ENCODE measurements around the gene PPM1H.

Gene PPM1H

GRCh38 chr12:62629971-62630739 lies 304.8 kb downstream of the PPM1H start:
- Histone ChIP-seq H3K4me3 (replicated peaks; ENCODE audit: low read depth, low read length) (no peak overlapping the region), H3K27me3 (replicated peaks; ENCODE audit: control insufficient read depth, insufficient read depth, low read length) (no peaks in the 10 kb centered on the region), H3K36me3 (ENCODE audit: control insufficient read depth, insufficient read depth, low read length) (no peaks in the 10 kb centered on the region)
- DNase-seq (ENCODE audit: extremely low read depth, insufficient read length), result no peak
- TF ChIP-seq, protein P1, sequence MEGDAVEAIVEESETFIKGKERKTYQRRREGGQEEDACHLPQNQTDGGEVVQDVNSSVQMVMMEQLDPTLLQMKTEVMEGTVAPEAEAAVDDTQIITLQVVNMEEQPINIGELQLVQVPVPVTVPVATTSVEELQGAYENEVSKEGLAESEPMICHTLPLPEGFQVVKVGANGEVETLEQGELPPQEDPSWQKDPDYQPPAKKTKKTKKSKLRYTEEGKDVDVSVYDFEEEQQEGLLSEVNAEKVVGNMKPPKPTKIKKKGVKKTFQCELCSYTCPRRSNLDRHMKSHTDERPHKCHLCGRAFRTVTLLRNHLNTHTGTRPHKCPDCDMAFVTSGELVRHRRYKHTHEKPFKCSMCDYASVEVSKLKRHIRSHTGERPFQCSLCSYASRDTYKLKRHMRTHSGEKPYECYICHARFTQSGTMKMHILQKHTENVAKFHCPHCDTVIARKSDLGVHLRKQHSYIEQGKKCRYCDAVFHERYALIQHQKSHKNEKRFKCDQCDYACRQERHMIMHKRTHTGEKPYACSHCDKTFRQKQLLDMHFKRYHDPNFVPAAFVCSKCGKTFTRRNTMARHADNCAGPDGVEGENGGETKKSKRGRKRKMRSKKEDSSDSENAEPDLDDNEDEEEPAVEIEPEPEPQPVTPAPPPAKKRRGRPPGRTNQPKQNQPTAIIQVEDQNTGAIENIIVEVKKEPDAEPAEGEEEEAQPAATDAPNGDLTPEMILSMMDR (IDR thresholded peaks at IDR 0.05; ENCODE audit: insufficient read depth, low read length, poor library complexity, severe bottlenecking), result no peak

DNA sequence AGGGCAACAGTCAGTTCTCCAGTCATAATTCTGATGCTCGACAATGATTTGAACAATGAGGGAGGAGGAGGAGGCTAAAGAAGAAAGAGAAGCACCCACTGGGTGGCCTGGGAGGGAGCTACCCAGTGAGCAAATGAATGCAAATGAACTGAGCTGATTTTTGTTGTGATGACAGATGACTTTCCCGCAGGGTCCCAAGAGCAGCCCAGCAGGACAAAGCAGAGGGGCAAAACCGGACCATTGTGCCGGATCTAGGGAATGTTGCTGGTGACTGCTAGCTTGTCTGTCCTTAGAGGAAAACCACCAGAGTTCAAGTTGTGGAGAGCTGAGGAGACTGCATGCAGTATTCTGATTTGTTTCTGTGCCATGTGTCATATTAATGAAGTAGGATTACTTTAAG lies 305.5 kb downstream of the PPM1H start:
- no peaks in the 10 kb centered on the region for H3K36me3 ChIP-seq (ENCODE audit: control insufficient read depth, insufficient read depth, low read length)
- H3K4me3 ChIP-seq (replicated peaks; ENCODE audit: low read depth, low read length), result no peak overlapping the region
- TF ChIP-seq, protein P1 (IDR thresholded peaks at IDR 0.05; ENCODE audit: insufficient read depth, low read length, poor library complexity, severe bottlenecking), result no peak
- DNase-seq (ENCODE audit: extremely low read depth, insufficient read length), result no peak
- H3K27me3 ChIP-seq (replicated peaks; ENCODE audit: control insufficient read depth, insufficient read depth, low read length), result no peaks in the 10 kb centered on the region

GRCh38 chr12:62627181-62627580 lies 307.8 kb downstream of the PPM1H start:
- no peak for DNase-seq (ENCODE audit: extremely low read depth, insufficient read length)
- TF ChIP-seq, protein P1 (IDR thresholded peaks at IDR 0.05; ENCODE audit: insufficient read depth, low read length, poor library complexity, severe bottlenecking), result no peak
- Histone ChIP-seq H3K36me3 (ENCODE audit: control insufficient read depth, insufficient read depth, low read length) (no peaks in the 10 kb centered on the region), H3K4me3 (replicated peaks; ENCODE audit: low read depth, low read length) (no peak overlapping the region), H3K27me3 (replicated peaks; ENCODE audit: control insufficient read depth, insufficient read depth, low read length) (no peaks in the 10 kb centered on the region)

GRCh38 chr12:62625228-62625627 lies 309.7 kb downstream of the PPM1H start:
- no peak for DNase-seq (ENCODE audit: extremely low read depth, insufficient read length)
- TF ChIP-seq, protein P1 (IDR thresholded peaks at IDR 0.05; ENCODE audit: insufficient read depth, low read length, poor library complexity, severe bottlenecking), result no peak
- Histone ChIP-seq H3K36me3 (ENCODE audit: control insufficient read depth, insufficient read depth, low read length) (no peaks in the 10 kb centered on the region), H3K4me3 (replicated peaks; ENCODE audit: low read depth, low read length) (no peak overlapping the region), H3K27me3 (replicated peaks; ENCODE audit: control insufficient read depth, insufficient read depth, low read length) (no peaks in the 10 kb centered on the region)

GRCh38 chr12:62622177-62622576 lies 312.8 kb downstream of the PPM1H start:
- TF ChIP-seq, protein P1 (IDR thresholded peaks at IDR 0.05; ENCODE audit: insufficient read depth, low read length, poor library complexity, severe bottlenecking), result no peak
- no peak for DNase-seq (ENCODE audit: extremely low read depth, insufficient read length)
- H3K4me3 ChIP-seq (replicated peaks; ENCODE audit: low read depth, low read length), result no peak overlapping the region
- H3K36me3 ChIP-seq (ENCODE audit: control insufficient read depth, insufficient read depth, low read length), result no peaks in the 10 kb centered on the region
- no peaks in the 10 kb centered on the region for H3K27me3 ChIP-seq (replicated peaks; ENCODE audit: control insufficient read depth, insufficient read depth, low read length)

Measured in GM06990 (cell line).